GM12878 (cell line): ENCODE results near the gene ANKRD13A. TPM values are rescaled to one million over a fixed set of nuclear protein-coding genes. Genes with fewer than 3 reads are reported as not detected.
A peak's percentile ranks its signal among the peaks of the same experiment; 100 is the strongest.

Experiments used
- CBFB ChIP-seq: IDR thresholded peaks from 2 replicates; pipeline ENCODE4 v1.6.1; 2016; ENCODE audit warnings: antibody characterized with exemption, low read depth
- E2F4 ChIP-seq: IDR thresholded peaks from 2 replicates; pipeline ENCODE4 v1.6.1; 2012; ENCODE audit warnings: low read depth, low read length, improper control_type of control experiment
- EGR1 ChIP-seq, 2 experiments: IDR thresholded peaks; 1 replicate in 1 of 2; 2 replicates in 1 of 2; pipeline ENCODE4 v1.6.1; 2011 to 2012; ENCODE audit warnings: low read depth in 2 of 2, low read length in 2 of 2, borderline replicate concordance in 1 of 2, mild to moderate bottlenecking in 1 of 2, moderate library complexity in 1 of 2
- ESRRA ChIP-seq: IDR thresholded peaks from 2 replicates; pipeline ENCODE4 v1.6.1; 2012; ENCODE audit warnings: mild to moderate bottlenecking, low read length, improper control_type of control experiment
- HDAC2 ChIP-seq: fragments of 200-600 bp; sonication (generic); IDR thresholded peaks from 2 replicates; pipeline ENCODE4 v1.6.1; 2017
- HDGF ChIP-seq: fragments of 450-650 bp; IDR thresholded peaks from 2 replicates; pipeline ENCODE4 v1.6.1; 2016; ENCODE audit warnings: antibody characterized with exemption
- IKZF2 ChIP-seq, 2 experiments: fragments of 450-650 bp; IDR thresholded peaks; 2 replicates each; pipeline ENCODE4 v1.6.1; 2017; ENCODE audit warnings: mild to moderate bottlenecking in 2 of 2, moderate library complexity in 2 of 2
- MYC ChIP-seq: IDR thresholded peaks from 2 replicates; pipeline ENCODE4 v1.6.1; 2011; ENCODE audit warnings: mild to moderate bottlenecking, low read length, moderate library complexity, inconsistent platforms; ENCODE audit not compliant: insufficient read depth, insufficient replicate concordance, insufficient read length, severe bottlenecking
- NBN ChIP-seq: fragments of 450-650 bp; IDR thresholded peaks from 2 replicates; pipeline ENCODE4 v1.6.1; 2016
- NR2C2 ChIP-seq: IDR thresholded peaks from 2 replicates; pipeline ENCODE4 v1.6.1; 2011; ENCODE audit warnings: borderline replicate concordance, low read depth; ENCODE audit not compliant: control insufficient read depth, insufficient read length
- PAX8 ChIP-seq: fragments of 450-650 bp; IDR thresholded peaks from 2 replicates; pipeline ENCODE4 v1.6.1; 2017; ENCODE audit warnings: mild to moderate bottlenecking, moderate library complexity
- POLR2A ChIP-seq: IDR thresholded peaks from 2 replicates; pipeline ENCODE4 v1.6.1; 2011; ENCODE audit warnings: low read depth, mild to moderate bottlenecking, low read length
- POU2F2 ChIP-seq: IDR thresholded peaks from 3 replicates; pipeline ENCODE4 v1.6.1; 2011; ENCODE audit warnings: low read depth, mild to moderate bottlenecking, low read length, borderline replicate concordance
- RB1 ChIP-seq: fragments of 450-650 bp; formaldehyde crosslinking; IDR thresholded peaks from 2 replicates; pipeline ENCODE4 v1.6.1; 2017; ENCODE audit warnings: mild to moderate bottlenecking, borderline replicate concordance
- RELB ChIP-seq: fragments of 450-650 bp; IDR thresholded peaks from 2 replicates; pipeline ENCODE4 v1.6.1; 2017; ENCODE audit warnings: low read depth, mild to moderate bottlenecking, moderate library complexity
- REST ChIP-seq: IDR thresholded peaks from 2 replicates; pipeline ENCODE4 v1.6.1; 2012; ENCODE audit warnings: mild to moderate bottlenecking, low read depth, low read length
- RUNX3 ChIP-seq: IDR thresholded peaks from 2 replicates; pipeline ENCODE4 v1.6.1; 2012; ENCODE audit warnings: low read length, inconsistent platforms
- SKIL ChIP-seq: fragments of 450-650 bp; IDR thresholded peaks from 2 replicates; pipeline ENCODE4 v1.6.1; 2017; ENCODE audit warnings: mild to moderate bottlenecking, low read depth, inconsistent platforms; ENCODE audit not compliant: poor library complexity, severe bottlenecking
- SMAD1 ChIP-seq: fragments of 450-650 bp; IDR thresholded peaks from 2 replicates; pipeline ENCODE4 v1.6.1; 2018; ENCODE audit warnings: mild to moderate bottlenecking, low read depth; ENCODE audit not compliant: partially characterized antibody
- SREBF2 ChIP-seq: IDR thresholded peaks from 2 replicates; pipeline ENCODE4 v1.6.1; 2012; ENCODE audit warnings: mild to moderate bottlenecking, low read length
- STAT3 ChIP-seq: IDR thresholded peaks from 2 replicates; pipeline ENCODE4 v1.6.1; 2011; ENCODE audit warnings: low read depth, low read length, improper control_type of control experiment
- YY1 ChIP-seq: IDR thresholded peaks from 2 replicates; pipeline ENCODE4 v1.6.1; 2011; ENCODE audit warnings: low read depth, mild to moderate bottlenecking, low read length
- ZSCAN29 ChIP-seq: fragments of 450-650 bp; IDR thresholded peaks from 2 replicates; pipeline ENCODE4 v1.6.1; 2017; ENCODE audit warnings: mild to moderate bottlenecking, moderate library complexity
- polyA plus RNA-seq, 11 experiments: library from polyadenylated mRNA; depleted of rRNA in 4 of 11; unstranded in 6 of 11; stranded (reverse) in 5 of 11; fragments of >200 nt; fragmentation: Nextera tagmentation in 4 of 11; fragmentation: Illumina TruSeq in 1 of 11; extraction: Ambion mirVana in 4 of 11; extraction: Trizol in 1 of 11; gene quantifications; 1 replicate in 1 of 11; 2 replicates in 10 of 11; pipeline versions ENCODE4 v1.2.1 to v1.2.3, GENCODE V29; 2011 to 2016; ENCODE audit warnings: inconsistent platforms in 2 of 11, missing spikeins in 2 of 11, low read depth in 1 of 11
- total RNA-seq, 4 experiments: library from RNA; depleted of rRNA in 3 of 4; stranded (reverse); fragments of >200 nt in 3 of 4; fragmentation: Illumina TruSeq in 1 of 4; extraction: Trizol in 1 of 4; gene quantifications; 2 replicates each; pipeline versions ENCODE4 v1.2.1 to v1.2.3, GENCODE V29; 2013 to 2021

ANKRD13A gene
- total and polyA plus RNA-seq, 10 of the 15 experiments (the other 5 are each of a cell fraction or from before 2014, with no cell fraction given), result 10.2 to 93.4 (median 76.5) TPM

- TF ChIP-seq SKIL (no peak), E2F4 (no peak), CBFB (peak; percentile 45; the same call in 1 of the 2 replicates), ESRRA (no peak), STAT3 (no peak), RB1 (no peak), PAX8 (no peak), RUNX3 (peak; percentile 83), HDGF (no peak), SREBF2 (no peak), SMAD1 (no peak), REST (no peak), NBN (peak; percentile 48; the same call in 1 of the 2 replicates), MYC (no peak), YY1 (no peak), IKZF2 (IDR thresholded peaks at IDR 0.05) (peak in 1 of 2 experiments; percentile 34; a peak in 2 of 4 replicates), RELB (no peak; the same call in 1 of the 2 replicates), POU2F2 (0 out of 3 replicates have a peak, but pooled peaks have one; percentile 8), HDAC2 (no peak), POLR2A (peak; percentile 65), ZSCAN29 (no peak), NR2C2 (no peak), EGR1 (IDR thresholded peaks at IDR 0.05; ENCODE audit: borderline replicate concordance in 1 of 2, low read depth in 2 of 2, low read length in 2 of 2) (no peak)
Measured at GRCh38 chr12:110010853-110011723, 11.9 kb downstream of the ANKRD13A start (continued).
